HepG2 (cell line): ENCODE measurements around the gene HNRNPR.

ENCODE experiments used
- DNMT1 ChIP-seq: sonication (generic); formaldehyde crosslinking; IDR thresholded peaks from 2 replicates; pipeline ENCODE4 v1.5.1; 2020; ENCODE audit warnings: mild to moderate bottlenecking, missing genetic modification reagents
- DPF2 ChIP-seq: sonication (generic); formaldehyde crosslinking; IDR thresholded peaks from 2 replicates; pipeline ENCODE4 v1.4.0; 2020; ENCODE audit warnings: mild to moderate bottlenecking, low read depth, missing genetic modification reagents, borderline replicate concordance
- ETV5 ChIP-seq: IDR thresholded peaks from 2 replicates; pipeline ENCODE4 v1.6.1; 2018; ENCODE audit warnings: missing biosample characterization, missing genetic modification reagents, inconsistent platforms, borderline replicate concordance
- IRX3 ChIP-seq: sonication (generic); formaldehyde crosslinking; IDR thresholded peaks from 2 replicates; pipeline ENCODE4 v1.8.1; 2023; ENCODE audit warnings: mild to moderate bottlenecking, low read depth, missing genetic modification reagents, borderline replicate concordance
- NFKBIZ ChIP-seq: IDR thresholded peaks from 2 replicates; pipeline ENCODE4 v1.6.1; 2018; ENCODE audit warnings: missing genetic modification reagents, missing compliant biosample characterization
- ZSCAN30 ChIP-seq: sonication (generic); formaldehyde crosslinking; IDR thresholded peaks from 2 replicates; pipeline ENCODE4 v1.5.0; 2020; ENCODE audit warnings: mild to moderate bottlenecking, missing genetic modification reagents

- TF ChIP-seq ETV5 (CRISPR knock-in tag) (no peak), DPF2 (no peak), IRX3 (CRISPR knock-in tag) (no peak), ZSCAN30 (CRISPR knock-in tag) (no peak), NFKBIZ (no peak), DNMT1 (no peak)
These were observed 47.2 kb downstream of the HNRNPR start for GRCh38 chr1:23296931-23297330.
